Measurements from ENCODE around the gene CIB4.

The CIB4 gene

GRCh38 chr2:26533661-26534060 lies 107.5 kb downstream of the CIB4 start:
- no peak for DNase-seq

GRCh38 chr2:26532301-26533250 lies 108.6 kb downstream of the CIB4 start:
- DNase-seq = no peak
